Measurements from ENCODE around the gene CLASP1. TPM values are rescaled to one million over a fixed set of nuclear protein-coding genes. Genes with fewer than 3 reads are reported as not detected.

The CLASP1 gene
- total RNA-seq, 1 donor from 2014 or later = 163 TPM

GRCh38 chr2:121505005-121505404 is 144.3 kb downstream of the CLASP1 start:
- DNase-seq = no peak
- no peak for TF ChIP-seq CTCF (IDR thresholded peaks at IDR 0.05; ENCODE audit: partially characterized antibody, unreplicated experiment)
- H3K9me3 Mint-ChIP-seq (ENCODE audit: unreplicated experiment) = no peaks in the 10 kb centered on the region
- peaks cover 2% of the 10 kb centered on the region for H3K36me3 Mint-ChIP-seq (ENCODE audit: unreplicated experiment)
- peaks cover 2% of the 10 kb centered on the region for H3K27me3 Mint-ChIP-seq (ENCODE audit: unreplicated experiment)
- peaks cover 4% of the 10 kb centered on the region for H3K4me1 Mint-ChIP-seq (ENCODE audit: low read depth, unreplicated experiment)
- no peak overlapping the region for H3K27ac Mint-ChIP-seq (ENCODE audit: unreplicated experiment)
- H3K4me3 Mint-ChIP-seq (ENCODE audit: unreplicated experiment) = no peak overlapping the region

- Mint-ChIP-seq H3K4me3 (ENCODE audit: unreplicated experiment) (no peak overlapping the region), H3K27me3 (ENCODE audit: unreplicated experiment) (peaks cover 2% of the 10 kb centered on the region), H3K4me1 (ENCODE audit: low read depth, unreplicated experiment) (peaks cover 3% of the 10 kb centered on the region), H3K36me3 (ENCODE audit: unreplicated experiment) (peaks cover 7% of the 10 kb centered on the region), H3K27ac (ENCODE audit: unreplicated experiment) (no peak overlapping the region), H3K9me3 (ENCODE audit: unreplicated experiment) (no peaks in the 10 kb centered on the region)
- no peak for DNase-seq
- no peak for TF ChIP-seq CTCF (IDR thresholded peaks at IDR 0.05; ENCODE audit: partially characterized antibody, unreplicated experiment)
These were observed 144.9 kb downstream of the CLASP1 start for GRCh38 chr2:121504316-121504715.

GRCh38 chr2:121502781-121503180 is 146.5 kb downstream of the CLASP1 start:
- H3K4me1 Mint-ChIP-seq (ENCODE audit: low read depth, unreplicated experiment) = peaks cover 3% of the 10 kb centered on the region
- peaks cover 11% of the 10 kb centered on the region for H3K36me3 Mint-ChIP-seq (ENCODE audit: unreplicated experiment)
- TF ChIP-seq CTCF (IDR thresholded peaks at IDR 0.05; ENCODE audit: partially characterized antibody, unreplicated experiment) = no peak
- no peak overlapping the region for H3K4me3 Mint-ChIP-seq (ENCODE audit: unreplicated experiment)
- peaks cover 2% of the 10 kb centered on the region for H3K27me3 Mint-ChIP-seq (ENCODE audit: unreplicated experiment)
- no peak for DNase-seq
- H3K27ac Mint-ChIP-seq (ENCODE audit: unreplicated experiment) = no peak overlapping the region
- H3K9me3 Mint-ChIP-seq (ENCODE audit: unreplicated experiment) = no peaks in the 10 kb centered on the region

GRCh38 chr2:121502246-121502645 is 147.0 kb downstream of the CLASP1 start:
- no peak for TF ChIP-seq CTCF (IDR thresholded peaks at IDR 0.05; ENCODE audit: partially characterized antibody, unreplicated experiment)
- Mint-ChIP-seq H3K36me3 (ENCODE audit: unreplicated experiment) (peaks cover 11% of the 10 kb centered on the region), H3K4me1 (ENCODE audit: low read depth, unreplicated experiment) (peaks cover 2% of the 10 kb centered on the region), H3K27ac (ENCODE audit: unreplicated experiment) (no peak overlapping the region), H3K9me3 (ENCODE audit: unreplicated experiment) (no peaks in the 10 kb centered on the region), H3K27me3 (ENCODE audit: unreplicated experiment) (peaks cover 2% of the 10 kb centered on the region), H3K4me3 (ENCODE audit: unreplicated experiment) (no peak overlapping the region)
- no peak for DNase-seq

- TF ChIP-seq CTCF (IDR thresholded peaks at IDR 0.05; ENCODE audit: partially characterized antibody, unreplicated experiment) = no peak
- Mint-ChIP-seq H3K36me3 (ENCODE audit: unreplicated experiment) (peaks cover 11% of the 10 kb centered on the region), H3K4me3 (ENCODE audit: unreplicated experiment) (no peak overlapping the region), H3K4me1 (ENCODE audit: low read depth, unreplicated experiment) (no peaks in the 10 kb centered on the region), H3K27ac (ENCODE audit: unreplicated experiment) (no peak overlapping the region), H3K27me3 (ENCODE audit: unreplicated experiment) (peaks cover 2% of the 10 kb centered on the region), H3K9me3 (ENCODE audit: unreplicated experiment) (no peaks in the 10 kb centered on the region)
- no peak for DNase-seq
These were observed 147.7 kb downstream of the CLASP1 start for GRCh38 chr2:121501554-121501953.

Data from glutamatergic neuron (in vitro differentiated cells).